HG03039 (cell line): ENCODE measurements around the gene SMG5.
"Not testable (repeated sequence)": the region's sequence is repeated elsewhere in the genome, so short reads cannot be mapped to it uniquely, and the experiment has no call there.

Source experiments
- ATAC-seq: cut with Tn5 transposase; IDR thresholded peaks from one replicate; pipeline ENCODE4 v1.9.1; 2021; ENCODE audit warnings: mild to moderate bottlenecking, moderate library complexity; ENCODE audit not compliant: unreplicated experiment

SMG5 gene

GRCh38 chr1:156216361-156217086, 66.1 kb downstream of the SMG5 start:
- not testable (repeated sequence) for ATAC-seq

- ATAC-seq, result no peak
Observed at GRCh38 chr1:156214024-156214748, 68.4 kb downstream of the SMG5 start.

GRCh38 chr1:156213644-156213966, 69.0 kb downstream of the SMG5 start:
- no peak for ATAC-seq

GRCh38 chr1:156212833-156213643, 69.6 kb downstream of the SMG5 start, which contains the start of gene PMF1:
Gene PMF1, plus strand, starts transcription at chr1:156213007. Its CDS starts 9 bp downstream, at chr1:156213016.
- peak; percentile 76 for ATAC-seq

GRCh38 chr1:156212130-156212529, 70.5 kb downstream of the SMG5 start:
- ATAC-seq, result no peak

- no peak for ATAC-seq
Observed at GRCh38 chr1:156211243-156211642, 71.4 kb downstream of the SMG5 start.

GRCh38 chr1:156204686-156205085, 77.9 kb downstream of the SMG5 start:
- ATAC-seq, result no peak

GRCh38 chr1:156203331-156203730, 79.3 kb downstream of the SMG5 start:
- no peak for ATAC-seq

- no peak for ATAC-seq
Observed at GRCh38 chr1:156200044-156200443, 82.6 kb downstream of the SMG5 start.
